ENCODE data around the gene CBLN3.

CBLN3 gene

DNA sequence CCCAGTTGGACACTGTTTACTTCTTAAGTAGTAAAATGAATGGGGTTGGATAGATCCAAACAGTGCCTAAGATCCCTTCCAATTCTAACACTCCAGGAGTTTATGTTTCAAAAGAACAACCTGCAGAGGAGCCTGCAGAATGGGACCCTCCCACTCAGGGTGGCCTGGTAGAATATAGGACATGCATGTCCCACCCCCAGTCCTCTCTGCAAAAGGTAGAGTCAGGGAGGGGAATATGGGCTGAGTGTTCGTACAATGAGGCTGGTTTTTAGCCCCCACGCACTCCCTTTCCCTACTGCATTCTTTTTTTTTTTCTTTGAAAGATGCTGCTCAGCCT, 42.5 kb downstream of the CBLN3 start (continued):
- TF ChIP-seq, protein P1, sequence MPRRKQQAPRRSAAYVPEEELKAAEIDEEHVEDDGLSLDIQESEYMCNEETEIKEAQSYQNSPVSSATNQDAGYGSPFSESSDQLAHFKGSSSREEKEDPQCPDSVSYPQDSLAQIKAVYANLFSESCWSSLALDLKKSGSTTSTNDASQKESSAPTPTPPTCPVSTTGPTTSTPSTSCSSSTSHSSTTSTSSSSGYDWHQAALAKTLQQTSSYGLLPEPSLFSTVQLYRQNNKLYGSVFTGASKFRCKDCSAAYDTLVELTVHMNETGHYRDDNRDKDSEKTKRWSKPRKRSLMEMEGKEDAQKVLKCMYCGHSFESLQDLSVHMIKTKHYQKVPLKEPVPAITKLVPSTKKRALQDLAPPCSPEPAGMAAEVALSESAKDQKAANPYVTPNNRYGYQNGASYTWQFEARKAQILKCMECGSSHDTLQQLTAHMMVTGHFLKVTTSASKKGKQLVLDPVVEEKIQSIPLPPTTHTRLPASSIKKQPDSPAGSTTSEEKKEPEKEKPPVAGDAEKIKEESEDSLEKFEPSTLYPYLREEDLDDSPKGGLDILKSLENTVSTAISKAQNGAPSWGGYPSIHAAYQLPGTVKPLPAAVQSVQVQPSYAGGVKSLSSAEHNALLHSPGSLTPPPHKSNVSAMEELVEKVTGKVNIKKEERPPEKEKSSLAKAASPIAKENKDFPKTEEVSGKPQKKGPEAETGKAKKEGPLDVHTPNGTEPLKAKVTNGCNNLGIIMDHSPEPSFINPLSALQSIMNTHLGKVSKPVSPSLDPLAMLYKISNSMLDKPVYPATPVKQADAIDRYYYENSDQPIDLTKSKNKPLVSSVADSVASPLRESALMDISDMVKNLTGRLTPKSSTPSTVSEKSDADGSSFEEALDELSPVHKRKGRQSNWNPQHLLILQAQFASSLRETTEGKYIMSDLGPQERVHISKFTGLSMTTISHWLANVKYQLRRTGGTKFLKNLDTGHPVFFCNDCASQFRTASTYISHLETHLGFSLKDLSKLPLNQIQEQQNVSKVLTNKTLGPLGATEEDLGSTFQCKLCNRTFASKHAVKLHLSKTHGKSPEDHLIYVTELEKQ (tag by site-specific recombination; IDR thresholded peaks at IDR 0.05; ENCODE audit: borderline replicate concordance), result no peak
- no peak for TF ChIP-seq ZEB2 (tag by site-specific recombination; IDR thresholded peaks at IDR 0.05)
- TF ChIP-seq ZNF324 (tag by site-specific recombination; IDR thresholded peaks at IDR 0.05), result no peak
- no peak for TF ChIP-seq ZIC2 (tag by site-specific recombination; IDR thresholded peaks at IDR 0.05)
- TF ChIP-seq, protein P2, sequence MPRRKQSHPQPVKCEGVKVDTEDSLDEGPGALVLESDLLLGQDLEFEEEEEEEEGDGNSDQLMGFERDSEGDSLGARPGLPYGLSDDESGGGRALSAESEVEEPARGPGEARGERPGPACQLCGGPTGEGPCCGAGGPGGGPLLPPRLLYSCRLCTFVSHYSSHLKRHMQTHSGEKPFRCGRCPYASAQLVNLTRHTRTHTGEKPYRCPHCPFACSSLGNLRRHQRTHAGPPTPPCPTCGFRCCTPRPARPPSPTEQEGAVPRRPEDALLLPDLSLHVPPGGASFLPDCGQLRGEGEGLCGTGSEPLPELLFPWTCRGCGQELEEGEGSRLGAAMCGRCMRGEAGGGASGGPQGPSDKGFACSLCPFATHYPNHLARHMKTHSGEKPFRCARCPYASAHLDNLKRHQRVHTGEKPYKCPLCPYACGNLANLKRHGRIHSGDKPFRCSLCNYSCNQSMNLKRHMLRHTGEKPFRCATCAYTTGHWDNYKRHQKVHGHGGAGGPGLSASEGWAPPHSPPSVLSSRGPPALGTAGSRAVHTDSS (tag by site-specific recombination; IDR thresholded peaks at IDR 0.05), result no peak

DNA sequence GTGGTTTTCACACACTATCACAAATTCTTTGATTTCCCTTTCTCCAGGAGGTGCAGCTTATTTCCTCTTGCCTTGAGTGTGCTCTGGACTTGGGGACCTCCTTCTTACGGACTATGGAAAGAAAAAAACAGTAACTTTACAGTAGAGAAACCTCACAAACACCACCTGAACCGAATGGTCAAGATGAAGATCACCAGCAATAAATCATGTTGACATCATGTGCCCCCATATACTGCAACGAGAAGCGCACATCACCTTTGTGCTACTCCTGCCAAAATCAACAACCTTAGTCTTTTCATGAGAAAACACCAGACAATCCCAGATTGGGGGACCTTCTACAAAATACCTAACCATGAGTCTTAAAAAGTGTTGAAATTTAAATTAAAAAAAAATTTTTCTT, 43.9 kb downstream of the CBLN3 start:
- TF ChIP-seq GLIS1 (tag by site-specific recombination; IDR thresholded peaks at IDR 0.05), result no peak
- TF ChIP-seq ZNF48 (tag by site-specific recombination; IDR thresholded peaks at IDR 0.05), result no peak
- TF ChIP-seq, protein P3, sequence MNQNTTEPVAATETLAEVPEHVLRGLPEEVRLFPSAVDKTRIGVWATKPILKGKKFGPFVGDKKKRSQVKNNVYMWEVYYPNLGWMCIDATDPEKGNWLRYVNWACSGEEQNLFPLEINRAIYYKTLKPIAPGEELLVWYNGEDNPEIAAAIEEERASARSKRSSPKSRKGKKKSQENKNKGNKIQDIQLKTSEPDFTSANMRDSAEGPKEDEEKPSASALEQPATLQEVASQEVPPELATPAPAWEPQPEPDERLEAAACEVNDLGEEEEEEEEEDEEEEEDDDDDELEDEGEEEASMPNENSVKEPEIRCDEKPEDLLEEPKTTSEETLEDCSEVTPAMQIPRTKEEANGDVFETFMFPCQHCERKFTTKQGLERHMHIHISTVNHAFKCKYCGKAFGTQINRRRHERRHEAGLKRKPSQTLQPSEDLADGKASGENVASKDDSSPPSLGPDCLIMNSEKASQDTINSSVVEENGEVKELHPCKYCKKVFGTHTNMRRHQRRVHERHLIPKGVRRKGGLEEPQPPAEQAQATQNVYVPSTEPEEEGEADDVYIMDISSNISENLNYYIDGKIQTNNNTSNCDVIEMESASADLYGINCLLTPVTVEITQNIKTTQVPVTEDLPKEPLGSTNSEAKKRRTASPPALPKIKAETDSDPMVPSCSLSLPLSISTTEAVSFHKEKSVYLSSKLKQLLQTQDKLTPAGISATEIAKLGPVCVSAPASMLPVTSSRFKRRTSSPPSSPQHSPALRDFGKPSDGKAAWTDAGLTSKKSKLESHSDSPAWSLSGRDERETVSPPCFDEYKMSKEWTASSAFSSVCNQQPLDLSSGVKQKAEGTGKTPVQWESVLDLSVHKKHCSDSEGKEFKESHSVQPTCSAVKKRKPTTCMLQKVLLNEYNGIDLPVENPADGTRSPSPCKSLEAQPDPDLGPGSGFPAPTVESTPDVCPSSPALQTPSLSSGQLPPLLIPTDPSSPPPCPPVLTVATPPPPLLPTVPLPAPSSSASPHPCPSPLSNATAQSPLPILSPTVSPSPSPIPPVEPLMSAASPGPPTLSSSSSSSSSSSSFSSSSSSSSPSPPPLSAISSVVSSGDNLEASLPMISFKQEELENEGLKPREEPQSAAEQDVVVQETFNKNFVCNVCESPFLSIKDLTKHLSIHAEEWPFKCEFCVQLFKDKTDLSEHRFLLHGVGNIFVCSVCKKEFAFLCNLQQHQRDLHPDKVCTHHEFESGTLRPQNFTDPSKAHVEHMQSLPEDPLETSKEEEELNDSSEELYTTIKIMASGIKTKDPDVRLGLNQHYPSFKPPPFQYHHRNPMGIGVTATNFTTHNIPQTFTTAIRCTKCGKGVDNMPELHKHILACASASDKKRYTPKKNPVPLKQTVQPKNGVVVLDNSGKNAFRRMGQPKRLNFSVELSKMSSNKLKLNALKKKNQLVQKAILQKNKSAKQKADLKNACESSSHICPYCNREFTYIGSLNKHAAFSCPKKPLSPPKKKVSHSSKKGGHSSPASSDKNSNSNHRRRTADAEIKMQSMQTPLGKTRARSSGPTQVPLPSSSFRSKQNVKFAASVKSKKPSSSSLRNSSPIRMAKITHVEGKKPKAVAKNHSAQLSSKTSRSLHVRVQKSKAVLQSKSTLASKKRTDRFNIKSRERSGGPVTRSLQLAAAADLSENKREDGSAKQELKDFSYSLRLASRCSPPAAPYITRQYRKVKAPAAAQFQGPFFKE (tag by site-specific recombination; IDR thresholded peaks at IDR 0.05; ENCODE audit: borderline replicate concordance), result no peak
- TF ChIP-seq ZNF629 (tag by site-specific recombination; IDR thresholded peaks at IDR 0.05), result no peak
- TF ChIP-seq BCL11B (tag by site-specific recombination; IDR thresholded peaks at IDR 0.05; ENCODE audit: low read depth), result no peak
- TF ChIP-seq SP2 (tag by site-specific recombination; IDR thresholded peaks at IDR 0.05), result no peak
- no peak for TF ChIP-seq ZNF416 (tag by site-specific recombination; IDR thresholded peaks at IDR 0.05)
- no peak for TF ChIP-seq ZNF548 (tag by site-specific recombination; IDR thresholded peaks at IDR 0.05)
- no peak for TF ChIP-seq SP7 (tag by site-specific recombination; IDR thresholded peaks at IDR 0.05)
- H3K27ac ChIP-seq (ENCODE audit: extremely low read depth, low read depth, low read length), result no peak overlapping the region
- no peaks in the 10 kb centered on the region for H3K9me3 ChIP-seq (ENCODE audit: control insufficient read depth, insufficient read depth, low read depth, low read length)
- H3K4me1 ChIP-seq (ENCODE audit: control insufficient read depth, insufficient read depth, low read length), result peaks cover 6% of the 10 kb centered on the region
- H3K4me3 ChIP-seq (ENCODE audit: low read depth, low read length), result no peak overlapping the region
- no peaks in the 10 kb centered on the region for H3K36me3 ChIP-seq (ENCODE audit: control insufficient read depth in 2 of 2, insufficient read depth in 1 of 2, low read length in 2 of 2)
- ChIA-PET POLR2A (interaction anchor here (0.6 kb wide), 2 partner anchors 13 to 107 kb away, joined by 3 read pairs; no protein-coding TSS in a partner anchor), CTCF (interaction anchor here (0.6 to 1.5 kb wide), 4 partner anchors 10 to 77 kb away, joined by 3 to 4 read pairs (median 4); partner anchors contain the start of gene CIDEB)
